Endodermal cell (in vitro differentiated cells): Measurements from ENCODE around the gene KIF26B. TPM values are rescaled to one million over a fixed set of nuclear protein-coding genes. Genes with fewer than 3 reads are reported as not detected.

Experiments used
- DNase-seq: peaks from one replicate; pipeline ENCODE4 v3.0.0-alpha.2; 2017
- H3K27ac ChIP-seq: 2 replicates; pipeline ENCODE4 v1.5.1; 2013; ENCODE audit warnings: mild to moderate bottlenecking, low read depth, low read length, moderate library complexity
- H3K27me3 ChIP-seq: 2 replicates; pipeline ENCODE4 v1.6.1; 2013; ENCODE audit warnings: mild to moderate bottlenecking, low read length, moderate library complexity; ENCODE audit not compliant: insufficient read depth, control insufficient read depth, poor library complexity, severe bottlenecking
- H3K36me3 ChIP-seq: 2 replicates; pipeline ENCODE4 v1.7.0; 2013; ENCODE audit warnings: mild to moderate bottlenecking, low read length, moderate library complexity; ENCODE audit not compliant: control insufficient read depth, insufficient read depth
- H3K4me1 ChIP-seq: one replicate; pipeline ENCODE4 v1.7.0; 2013; ENCODE audit warnings: low read length; ENCODE audit not compliant: control insufficient read depth, insufficient read depth
- H3K4me3 ChIP-seq: 2 replicates; pipeline ENCODE4 v1.5.1; 2013; ENCODE audit warnings: mild to moderate bottlenecking, low read length, moderate library complexity
- H3K9ac ChIP-seq: 2 replicates; pipeline ENCODE4 v1.6.1; 2013; ENCODE audit warnings: mild to moderate bottlenecking, low read length, moderate library complexity; ENCODE audit not compliant: poor library complexity, severe bottlenecking; ENCODE audit errors: extremely low read depth
- H3K9me3 ChIP-seq: 2 replicates; pipeline ENCODE4 v1.6.1; 2013; ENCODE audit warnings: mild to moderate bottlenecking, low read length, moderate library complexity; ENCODE audit not compliant: control insufficient read depth
- H3K27ac Mint-ChIP-seq: 2 replicates; pipeline ENCODE4 v1.8.0; 2020; ENCODE audit warnings: mixed read lengths
- H3K27me3 Mint-ChIP-seq: 2 replicates; pipeline ENCODE4 v1.8.0; 2021; ENCODE audit warnings: mild to moderate bottlenecking, mixed read lengths; ENCODE audit not compliant: insufficient read depth
- H3K36me3 Mint-ChIP-seq: 2 replicates; pipeline ENCODE4 v1.8.0; 2020; ENCODE audit warnings: low read depth, mixed read lengths
- H3K4me1 Mint-ChIP-seq: 2 replicates; pipeline ENCODE4 v1.8.0; 2020; ENCODE audit warnings: mixed read lengths
- H3K4me3 Mint-ChIP-seq: 2 replicates; pipeline ENCODE4 v1.8.0; 2020; ENCODE audit warnings: mild to moderate bottlenecking, moderate library complexity, mixed read lengths
- H3K9me3 Mint-ChIP-seq: 2 replicates; pipeline ENCODE4 v1.8.0; 2020; ENCODE audit warnings: mild to moderate bottlenecking, mixed read lengths
- WGBS, 2 experiments: methylation state at CpG; one replicate each; pipeline versions ENCODE4 v1.1.5 to v1.1.7; 2013; ENCODE audit warnings: missing lambda C conversion rate in 2 of 2, mixed read lengths in 1 of 2; ENCODE audit not compliant: insufficient coverage in 1 of 2, insufficient read length in 1 of 2; 5-methylcytosine and 5-hydroxymethylcytosine counted together
- total RNA-seq, 2 donors: library from RNA; stranded (reverse); fragmentation: NEBNext Ultra II Directional in 1 of 2; extraction: Animal tissue kit (Norgen Biotek cat#: 25700) in 1 of 2; gene quantifications; 2 replicates in 1 of 2; 3 replicates in 1 of 2; pipeline ENCODE4 v1.2.1, GENCODE V29; 2021
- TF ChIP-seq, protein P1 (sequence below): fragments of 200-600 bp; sonication (generic); conservative IDR thresholded peaks from 2 replicates; pipeline ENCODE4 v1.5.0; 2021; ENCODE audit warnings: antibody characterized with exemption, mild to moderate bottlenecking

Gene KIF26B
- total RNA-seq, 2 donors from 2014 or later: 12.3 to 21.0 TPM

DNA sequence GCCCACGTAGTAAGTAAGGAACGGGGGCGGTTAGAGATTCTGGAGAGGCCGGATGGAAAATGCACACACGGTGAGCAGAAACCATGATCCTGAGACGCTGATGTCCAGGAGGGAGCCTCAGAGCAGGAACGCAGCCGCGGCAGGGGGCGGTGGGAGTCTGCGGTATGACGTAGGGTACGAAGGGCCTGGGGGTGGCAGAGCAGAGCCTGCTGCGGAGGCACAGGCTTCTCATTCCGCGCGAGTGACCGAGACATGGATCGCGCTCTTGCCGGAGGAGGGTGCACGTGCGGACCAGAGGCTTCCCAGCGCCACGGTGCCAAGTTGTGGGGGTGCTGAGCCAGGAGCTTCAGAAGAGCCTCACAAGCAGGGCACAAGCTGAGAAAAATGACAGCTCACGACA is 176.2 kb downstream of the KIF26B start:
- H3K27me3 Mint-ChIP-seq: peaks cover 8% of the 10 kb centered on the region
- Histone ChIP-seq H3K4me3 (no peak overlapping the region), H3K27ac (no peak overlapping the region), H3K27me3 (no peaks in the 10 kb centered on the region), H3K9ac (no peak overlapping the region), H3K36me3 (no peaks in the 10 kb centered on the region), H3K4me1 (no peaks in the 10 kb centered on the region), H3K9me3 (no peaks in the 10 kb centered on the region)
- WGBS, 2 experiments: 93 to 100% methylated on average over 16 to 26 of the region's 26 CpGs
- H3K36me3 Mint-ChIP-seq: peaks cover 13% of the 10 kb centered on the region
- no peaks in the 10 kb centered on the region for H3K9me3 Mint-ChIP-seq
- no peak for DNase-seq
- peak overlapping the region; percentile 26 for H3K4me3 Mint-ChIP-seq
- H3K27ac Mint-ChIP-seq: no peak overlapping the region
- peaks cover 2% of the 10 kb centered on the region for H3K4me1 Mint-ChIP-seq
- TF ChIP-seq, protein P1, sequence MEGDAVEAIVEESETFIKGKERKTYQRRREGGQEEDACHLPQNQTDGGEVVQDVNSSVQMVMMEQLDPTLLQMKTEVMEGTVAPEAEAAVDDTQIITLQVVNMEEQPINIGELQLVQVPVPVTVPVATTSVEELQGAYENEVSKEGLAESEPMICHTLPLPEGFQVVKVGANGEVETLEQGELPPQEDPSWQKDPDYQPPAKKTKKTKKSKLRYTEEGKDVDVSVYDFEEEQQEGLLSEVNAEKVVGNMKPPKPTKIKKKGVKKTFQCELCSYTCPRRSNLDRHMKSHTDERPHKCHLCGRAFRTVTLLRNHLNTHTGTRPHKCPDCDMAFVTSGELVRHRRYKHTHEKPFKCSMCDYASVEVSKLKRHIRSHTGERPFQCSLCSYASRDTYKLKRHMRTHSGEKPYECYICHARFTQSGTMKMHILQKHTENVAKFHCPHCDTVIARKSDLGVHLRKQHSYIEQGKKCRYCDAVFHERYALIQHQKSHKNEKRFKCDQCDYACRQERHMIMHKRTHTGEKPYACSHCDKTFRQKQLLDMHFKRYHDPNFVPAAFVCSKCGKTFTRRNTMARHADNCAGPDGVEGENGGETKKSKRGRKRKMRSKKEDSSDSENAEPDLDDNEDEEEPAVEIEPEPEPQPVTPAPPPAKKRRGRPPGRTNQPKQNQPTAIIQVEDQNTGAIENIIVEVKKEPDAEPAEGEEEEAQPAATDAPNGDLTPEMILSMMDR: no peak

DNA sequence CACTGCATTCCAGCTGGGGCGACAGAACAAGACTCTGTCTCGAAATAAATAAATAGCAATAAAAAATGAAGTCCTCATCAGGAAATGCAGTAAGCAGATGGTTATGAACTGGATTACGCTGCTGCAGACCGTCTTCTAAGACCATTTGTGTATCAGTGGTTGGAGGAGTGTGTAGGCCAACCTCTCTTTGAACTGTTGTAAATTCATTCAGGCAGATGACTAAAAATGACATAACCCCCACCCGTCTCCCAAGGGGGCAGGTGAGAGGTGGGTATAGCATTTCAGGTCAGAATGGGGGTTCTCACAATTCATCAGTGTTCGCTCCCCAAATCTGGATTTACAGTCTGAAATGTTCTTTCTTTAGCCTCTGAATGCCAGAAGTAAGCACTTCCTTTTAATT is 177.3 kb downstream of the KIF26B start:
- no peaks in the 10 kb centered on the region for H3K4me1 ChIP-seq
- DNase-seq: no peak
- H3K4me1 Mint-ChIP-seq: peaks cover 12% of the 10 kb centered on the region
- H3K9ac ChIP-seq: no peak overlapping the region
- H3K27ac Mint-ChIP-seq: no peak overlapping the region
- no peaks in the 10 kb centered on the region for H3K9me3 Mint-ChIP-seq
- H3K36me3 ChIP-seq: no peaks in the 10 kb centered on the region
- H3K4me3 ChIP-seq: no peak overlapping the region
- WGBS, 2 experiments: 94 to 100% methylated on average over 5 to 6 of the region's 6 CpGs
- H3K4me3 Mint-ChIP-seq: no peak overlapping the region
- H3K27ac ChIP-seq: no peak overlapping the region
- no peaks in the 10 kb centered on the region for H3K9me3 ChIP-seq
- peaks cover 13% of the 10 kb centered on the region for H3K36me3 Mint-ChIP-seq
- H3K27me3 ChIP-seq: no peaks in the 10 kb centered on the region
- peaks cover 8% of the 10 kb centered on the region for H3K27me3 Mint-ChIP-seq
- TF ChIP-seq, protein P1: no peak

DNA sequence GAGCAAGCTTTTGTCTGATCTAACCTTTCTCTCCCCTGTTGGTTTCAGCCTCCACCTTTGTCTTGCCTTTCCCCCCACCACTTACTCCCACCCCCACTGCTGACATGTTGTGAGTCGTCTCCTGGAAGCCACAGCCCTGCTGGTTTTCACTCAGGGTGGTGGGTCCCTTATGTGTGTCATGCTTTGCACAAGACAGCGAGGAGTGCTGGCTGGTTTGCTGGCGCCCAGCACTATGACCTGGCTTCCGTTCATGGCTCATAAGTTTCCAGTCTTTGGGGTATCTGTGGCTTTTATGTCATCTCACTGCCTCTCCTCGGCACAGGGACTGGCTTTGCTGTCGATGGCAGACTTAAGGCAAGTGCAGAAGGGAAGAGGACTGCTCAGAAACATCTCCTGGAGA is 177.7 kb downstream of the KIF26B start:
- Mint-ChIP-seq H3K4me1 (peaks cover 12% of the 10 kb centered on the region), H3K36me3 (peaks cover 13% of the 10 kb centered on the region), H3K27me3 (peaks cover 8% of the 10 kb centered on the region), H3K9me3 (no peaks in the 10 kb centered on the region), H3K4me3 (no peak overlapping the region), H3K27ac (no peak overlapping the region)
- Histone ChIP-seq H3K9ac (no peak overlapping the region), H3K27ac (no peak overlapping the region), H3K9me3 (no peaks in the 10 kb centered on the region), H3K27me3 (no peaks in the 10 kb centered on the region), H3K4me1 (no peaks in the 10 kb centered on the region), H3K36me3 (no peaks in the 10 kb centered on the region), H3K4me3 (no peak overlapping the region)
- DNase-seq: no peak
- 87 to 90% methylated on average over 3 to 6 of the region's 6 CpGs for WGBS, 2 experiments
- TF ChIP-seq, protein P1: no peak
